SK-N-MC (cell line): ENCODE measurements around the gene MARS2.
A peak's percentile ranks its signal among the peaks of the same experiment; 100 is the strongest.
"Not testable (repeated sequence)": the region's sequence is repeated elsewhere in the genome, so short reads cannot be mapped to it uniquely, and the experiment has no call there.

ENCODE experiments used
- DNase-seq: peaks from one replicate; pipeline ENCODE4 v3.0.0-alpha.2; 2011; ENCODE audit warnings: low read depth, low spot score
- H3K27ac ChIP-seq: fragments of 200-600 bp; sonication (generic); 2 replicates; pipeline ENCODE4 v1.5.1; 2016; ENCODE audit warnings: mixed run types
- H3K36me3 ChIP-seq: fragments of 200-600 bp; sonication (generic); 2 replicates; pipeline ENCODE4 v1.6.1; 2017; ENCODE audit warnings: antibody characterized with exemption, low read length, mixed read lengths; ENCODE audit not compliant: insufficient read depth
- H3K4me3 ChIP-seq: fragments of 200-600 bp; sonication (generic); 2 replicates; pipeline ENCODE4 v1.5.1; 2016
- H3K9ac ChIP-seq: fragments of 200-600 bp; sonication (generic); 2 replicates; pipeline ENCODE4 v1.8.0; 2017; ENCODE audit warnings: mixed run types, mixed read lengths; ENCODE audit not compliant: insufficient read length
- H3K9me3 ChIP-seq: fragments of 200-600 bp; sonication (generic); 2 replicates; pipeline ENCODE4 v1.6.1; 2017; ENCODE audit warnings: low read depth, mild to moderate bottlenecking, antibody characterized with exemption, low read length, moderate library complexity, mixed read lengths
- EZH2 ChIP-seq: fragments of 200-600 bp; sonication (generic); IDR thresholded peaks from one replicate; pipeline ENCODE4 v1.6.1; 2017; ENCODE audit warnings: antibody characterized with exemption
- FOXP2 ChIP-seq: optimal IDR thresholded peaks from 2 replicates; pipeline ENCODE3; 2011; ENCODE audit warnings: mild to moderate bottlenecking, moderate library complexity; ENCODE audit not compliant: insufficient read depth; ENCODE audit errors: extremely low read length, control extremely low read depth
- POLR2AphosphoS5 ChIP-seq: IDR thresholded peaks from 2 replicates; pipeline ENCODE4 v1.6.1; 2012; ENCODE audit warnings: mild to moderate bottlenecking, low read depth, low read length, borderline replicate concordance

MARS2 gene

GRCh38 chr2:197673606-197674005, 31.6 kb upstream of the MARS2 start:
- no peaks in the 10 kb centered on the region for H3K9me3 ChIP-seq
- peak overlapping the region; percentile 86 for H3K9ac ChIP-seq
- peak overlapping the region; percentile 32; the same call in 1 of the 2 replicates for H3K27ac ChIP-seq
- TF ChIP-seq FOXP2 = no peak
- no peak for TF ChIP-seq EZH2
- no peak for TF ChIP-seq POLR2AphosphoS5
- H3K4me3 ChIP-seq = peak overlapping the region; percentile 77
- DNase-seq = no peak
- 0 out of 2 replicates have a peak, but pooled peaks cover 4% of the 10 kb centered on the region for H3K36me3 ChIP-seq

GRCh38 chr2:197674060-197674459, 31.1 kb upstream of the MARS2 start:
- peak overlapping the region; percentile 86 for H3K9ac ChIP-seq
- DNase-seq = no peak
- TF ChIP-seq FOXP2 (no peak), EZH2 (no peak), POLR2AphosphoS5 (no peak)
- H3K9me3 ChIP-seq = no peaks in the 10 kb centered on the region
- peak overlapping the region; percentile 32; the same call in 1 of the 2 replicates for H3K27ac ChIP-seq
- H3K36me3 ChIP-seq = 0 out of 2 replicates have a peak, but pooled peaks cover under 1% of the 10 kb centered on the region
- peak overlapping the region; percentile 77 for H3K4me3 ChIP-seq

GRCh38 chr2:197674591-197674990, 30.6 kb upstream of the MARS2 start:
- Histone ChIP-seq H3K4me3 (peak overlapping the region; percentile 77), H3K36me3 (no peaks in the 10 kb centered on the region), H3K9ac (peak overlapping the region; percentile 86), H3K27ac (peak overlapping the region; percentile 90), H3K9me3 (no peaks in the 10 kb centered on the region)
- TF ChIP-seq POLR2AphosphoS5 (no peak), EZH2 (no peak), FOXP2 (no peak)
- no peak for DNase-seq

GRCh38 chr2:197675246-197675645, 29.9 kb upstream of the MARS2 start, which contains the start of gene RFTN2:
Gene RFTN2 (minus strand): TSS chr2:197675587. CDS start chr2:197675458, 129 bp downstream.
- Histone ChIP-seq H3K9ac (peak within 1 kb of the TSS; percentile 86), H3K9me3 (no peaks in the 10 kb centered on the region), H3K4me3 (peak within 1 kb of the TSS; percentile 77), H3K27ac (peak within 1 kb of the TSS; percentile 90), H3K36me3 (no peaks in the 10 kb centered on the region)
- DNase-seq = no peak
- TF ChIP-seq POLR2AphosphoS5 (no peak), EZH2 (no peak), FOXP2 (no peak)

- TF ChIP-seq FOXP2 (no peak), POLR2AphosphoS5 (no peak), EZH2 (no peak)
- Histone ChIP-seq H3K4me3 (peak overlapping the region; percentile 77), H3K36me3 (no peaks in the 10 kb centered on the region), H3K9ac (peak overlapping the region; percentile 86), H3K27ac (peak overlapping the region; percentile 90), H3K9me3 (no peaks in the 10 kb centered on the region)
- DNase-seq = peak; percentile 50
Measured at GRCh38 chr2:197675711-197676188, 29.4 kb upstream of the MARS2 start.

- H3K9me3 ChIP-seq = no peaks in the 10 kb centered on the region
- no peak for DNase-seq
- no peak overlapping the region for H3K9ac ChIP-seq
- TF ChIP-seq FOXP2 (no peak), POLR2AphosphoS5 (no peak), EZH2 (no peak)
- no peaks in the 10 kb centered on the region for H3K36me3 ChIP-seq
- no peak overlapping the region for H3K27ac ChIP-seq
- no peak overlapping the region for H3K4me3 ChIP-seq
Measured at GRCh38 chr2:197677056-197677455, 28.1 kb upstream of the MARS2 start.

GRCh38 chr2:197677483-197677882, 27.7 kb upstream of the MARS2 start:
- Histone ChIP-seq H3K9ac (no peak overlapping the region), H3K4me3 (no peak overlapping the region), H3K27ac (no peak overlapping the region), H3K9me3 (no peaks in the 10 kb centered on the region), H3K36me3 (no peaks in the 10 kb centered on the region)
- no peak for DNase-seq
- TF ChIP-seq POLR2AphosphoS5 (no peak), FOXP2 (no peak), EZH2 (no peak)

- not testable (repeated sequence) for DNase-seq, H3K27ac ChIP-seq, H3K9ac ChIP-seq
Measured at GRCh38 chr2:197695206-197695605, 10.0 kb upstream of the MARS2 start.

GRCh38 chr2:197695971-197696370, 9.2 kb upstream of the MARS2 start:
- H3K27ac ChIP-seq, H3K36me3 ChIP-seq, H3K4me3 ChIP-seq, H3K9ac ChIP-seq, H3K9me3 ChIP-seq, DNase-seq: not testable (repeated sequence)

More at GRCh38 chr2:197695206-197695605, 10.0 kb upstream of the MARS2 start:
- H3K9me3 ChIP-seq, H3K4me3 ChIP-seq, H3K36me3 ChIP-seq: not testable (repeated sequence)

GRCh38 chr2:197696571-197696970, 8.6 kb upstream of the MARS2 start:
- H3K36me3 ChIP-seq, H3K9me3 ChIP-seq, H3K9ac ChIP-seq, H3K4me3 ChIP-seq, H3K27ac ChIP-seq, DNase-seq: not testable (repeated sequence)

- H3K9ac ChIP-seq, H3K9me3 ChIP-seq, H3K36me3 ChIP-seq, H3K27ac ChIP-seq, H3K4me3 ChIP-seq, DNase-seq: not testable (repeated sequence)
Measured at GRCh38 chr2:197699724-197700123, 5.4 kb upstream of the MARS2 start.
